Esophagus mucosa (tissue), 1 donor: ENCODE data around the gene THSD7A. TPM values are rescaled to one million over a fixed set of nuclear protein-coding genes. Genes with fewer than 3 reads are reported as not detected.

Source experiments
- ATAC-seq: fragments of 200-7000 bp; cut with Tn5 transposase; one replicate; pipeline ENCODE4 v1.9.1; 2020
- total RNA-seq: library from RNA; stranded (reverse); gene quantifications from one replicate; pipeline ENCODE4 v1.2.4, GENCODE V29; 2023
- donor health status: DM: yes; HTN: yes; CAD: no.

THSD7A gene
- total RNA-seq, 1 donor from 2014 or later, result 1.00 TPM

GRCh38 chr7:11817111-11817740, 14.8 kb downstream of the THSD7A start:
- ATAC-seq, result no peak

GRCh38 chr7:11811709-11812108, 20.3 kb downstream of the THSD7A start:
- ATAC-seq, result no peak

- ATAC-seq, result no peak
These were observed 21.9 kb downstream of the THSD7A start for GRCh38 chr7:11810043-11810625.

GRCh38 chr7:11807000-11807399, 25.0 kb downstream of the THSD7A start:
- ATAC-seq, result no peak

GRCh38 chr7:11804621-11805020, 27.4 kb downstream of the THSD7A start:
- no peak for ATAC-seq

GRCh38 chr7:11795231-11795630, 36.8 kb downstream of the THSD7A start:
- ATAC-seq, result no peak

- ATAC-seq, result no peak
These were observed 39.8 kb downstream of the THSD7A start for GRCh38 chr7:11792166-11792565.

- no peak for ATAC-seq
These were observed 43.4 kb downstream of the THSD7A start for GRCh38 chr7:11788568-11788967.

GRCh38 chr7:11787534-11787933, 44.5 kb downstream of the THSD7A start:
- ATAC-seq, result no peak

- no peak for ATAC-seq
These were observed 45.8 kb downstream of the THSD7A start for GRCh38 chr7:11786186-11786585.

- no peak for ATAC-seq
These were observed 47.0 kb downstream of the THSD7A start for GRCh38 chr7:11784769-11785536.

GRCh38 chr7:11779864-11780674, 51.9 kb downstream of the THSD7A start:
- no peak for ATAC-seq

GRCh38 chr7:11776039-11776438, 56.0 kb downstream of the THSD7A start:
- ATAC-seq, result no peak

- no peak for ATAC-seq
These were observed 56.6 kb downstream of the THSD7A start for GRCh38 chr7:11775401-11775800.

GRCh38 chr7:11768263-11768662, 63.7 kb downstream of the THSD7A start:
- ATAC-seq, result no peak

GRCh38 chr7:11767148-11767547, 64.8 kb downstream of the THSD7A start:
- no peak for ATAC-seq

GRCh38 chr7:11760372-11760771, 71.6 kb downstream of the THSD7A start:
- no peak for ATAC-seq

- no peak for ATAC-seq
These were observed 73.3 kb downstream of the THSD7A start for GRCh38 chr7:11758627-11759111.

- no peak for ATAC-seq
These were observed 74.8 kb downstream of the THSD7A start for GRCh38 chr7:11757153-11757552.

GRCh38 chr7:11754933-11755332, 77.1 kb downstream of the THSD7A start:
- no peak for ATAC-seq

GRCh38 chr7:11754123-11754522, 77.9 kb downstream of the THSD7A start:
- no peak for ATAC-seq

GRCh38 chr7:11753433-11753832, 78.6 kb downstream of the THSD7A start:
- ATAC-seq, result no peak
